B cell (primary cell): ENCODE data around the gene SPANXD. TPM values are rescaled to one million over a fixed set of nuclear protein-coding genes. Genes with fewer than 3 reads are reported as not detected.

ENCODE experiments used
- ATAC-seq: fragments of 200-7000 bp; cut with Tn5 transposase; one replicate; pipeline ENCODE4 v1.10.0; 2021; ENCODE audit warnings: low read depth, mild to moderate bottlenecking, moderate number of reproducible peaks, moderate library complexity
- CTCF ChIA-PET: fragments of 350-600 bp; sonication (Branson Sonifier 250); formaldehyde crosslinking; loops from one replicate; lab custom pipeline; 2021; ENCODE audit warnings: antibody characterized with exemption, inconsistent platforms; lab: Charles Lee
- POLR2A ChIA-PET: fragments of 350-600 bp; sonication (Branson Sonifier 250); formaldehyde crosslinking; loops from one replicate; lab custom pipeline; 2021; ENCODE audit warnings: antibody characterized with exemption; lab: Charles Lee
- DNase-seq: peaks from one replicate; pipeline ENCODE4 v3.0.0; 2013
- H2AFZ ChIP-seq: 2 replicates; pipeline ENCODE4 v1.6.1; 2012; ENCODE audit warnings: mild to moderate bottlenecking, low read depth, low read length; ENCODE audit not compliant: insufficient read depth, poor library complexity, severe bottlenecking
- H3K27ac ChIP-seq, 2 donors: 1 replicate in 1 of 2; 2 replicates in 1 of 2; pipeline ENCODE4 v1.5.1; 2012 to 2013; ENCODE audit warnings: low read length in 2 of 2, mild to moderate bottlenecking in 2 of 2, moderate library complexity in 1 of 2
- H3K27me3 ChIP-seq, 4 experiments: fragments of 200-600 bp in 1 of 4; sonication (generic) in 1 of 4; replicated peaks in 1 of 4; 1 replicate in 2 of 4; 2 replicates in 2 of 4; pipeline versions ENCODE4 v1.6.1 to v1.7.0; 2013 to 2016; ENCODE audit warnings: low read length in 3 of 4, mild to moderate bottlenecking in 2 of 4, mixed read lengths in 1 of 4, moderate library complexity in 1 of 4; ENCODE audit not compliant: insufficient read depth in 4 of 4, control insufficient read depth in 3 of 4; ENCODE audit errors: control extremely low read depth in 1 of 4
- H3K36me3 ChIP-seq, 2 experiments: replicated peaks in 1 of 2; 1 replicate in 1 of 2; 2 replicates in 1 of 2; pipeline versions ENCODE4 v1.6.1 to v1.7.1; 2013; ENCODE audit warnings: low read length in 1 of 2; ENCODE audit not compliant: insufficient read depth in 2 of 2, control insufficient read depth in 1 of 2; ENCODE audit errors: control extremely low read depth in 1 of 2, extremely low read depth in 1 of 2
- H3K4me1 ChIP-seq, 2 donors: fragments of 200-600 bp in 1 of 2; sonication (generic) in 1 of 2; 1 replicate in 1 of 2; 2 replicates in 1 of 2; pipeline versions ENCODE4 v1.5.1 to v1.6.1; 2013 to 2017; ENCODE audit warnings: low read length in 2 of 2; ENCODE audit not compliant: control insufficient read depth in 2 of 2, insufficient read depth in 2 of 2
- H3K4me2 ChIP-seq: replicated peaks from 2 replicates; pipeline ENCODE3; 2012; ENCODE audit warnings: mild to moderate bottlenecking, low read depth, low read length; ENCODE audit not compliant: poor library complexity, severe bottlenecking
- H3K4me3 ChIP-seq, 5 experiments: fragments of 200-600 bp in 1 of 5; sonication (generic) in 1 of 5; 1 replicate in 3 of 5; 2 replicates in 2 of 5; pipeline versions ENCODE4 v1.5.1 to v1.7.0; 2011 to 2016; ENCODE audit warnings: low read length in 4 of 5, mild to moderate bottlenecking in 4 of 5, low read depth in 2 of 5, control low read depth in 1 of 5, moderate library complexity in 1 of 5; ENCODE audit not compliant: insufficient read depth in 1 of 5; ENCODE audit errors: control extremely low read depth in 1 of 5, extremely low read depth in 1 of 5
- H3K79me2 ChIP-seq: fragments of 200-600 bp; sonication (generic); one replicate; pipeline ENCODE4 v1.6.0; 2016; ENCODE audit warnings: low read length; ENCODE audit not compliant: control insufficient read depth, insufficient read depth
- H3K9ac ChIP-seq: fragments of 200-600 bp; sonication (generic); 2 replicates; pipeline ENCODE4 v1.6.1; 2017; ENCODE audit warnings: mild to moderate bottlenecking, low read length, moderate library complexity
- H3K9me3 ChIP-seq, 3 donors: one replicate each; pipeline versions ENCODE4 v1.6.1 to v1.7.1; 2013; ENCODE audit warnings: low read length in 2 of 3; ENCODE audit not compliant: control insufficient read depth in 2 of 3, insufficient read depth in 1 of 3; ENCODE audit errors: control extremely low read depth in 1 of 3
- H4K20me1 ChIP-seq: 2 replicates; pipeline ENCODE4 v1.6.0; 2012; ENCODE audit warnings: mild to moderate bottlenecking, low read length; ENCODE audit not compliant: insufficient read depth, control insufficient read depth, poor library complexity, severe bottlenecking
- H3K27ac Mint-ChIP-seq: one replicate; pipeline ENCODE4 v1.8.0; 2021; ENCODE audit warnings: mixed read lengths
- H3K27me3 Mint-ChIP-seq: one replicate; pipeline ENCODE4 v1.8.0; 2021; ENCODE audit warnings: mixed read lengths
- H3K4me1 Mint-ChIP-seq: one replicate; pipeline ENCODE4 v1.8.0; 2021; ENCODE audit warnings: mixed read lengths
- H3K4me3 Mint-ChIP-seq: one replicate; pipeline ENCODE4 v1.8.0; 2021; ENCODE audit warnings: mixed read lengths
- H3K9me3 Mint-ChIP-seq: one replicate; pipeline ENCODE4 v1.8.0; 2022; ENCODE audit warnings: mixed read lengths; ENCODE audit not compliant: insufficient read depth
- EZH2 ChIP-seq: IDR thresholded peaks from 2 replicates; pipeline ENCODE4 v1.6.1; 2012; ENCODE audit warnings: borderline replicate concordance, low read depth, mild to moderate bottlenecking, moderate library complexity, low read length; ENCODE audit not compliant: insufficient read depth, poor library complexity, severe bottlenecking
- WGBS: methylation state at CpG from one replicate; pipeline ENCODE4 v1.1.5; 2013; ENCODE audit warnings: missing lambda C conversion rate; ENCODE audit not compliant: insufficient coverage; 5-methylcytosine and 5-hydroxymethylcytosine counted together
- intact Hi-C: fragments of 100-400 bp; cut with micrococcal nuclease; formaldehyde crosslinking; loops from one replicate; pipeline ENCODE4 v1.10.0; 2022
- polyA plus RNA-seq: library from polyadenylated mRNA; depleted of rRNA; stranded (reverse); fragments of >200 nt; gene quantifications from 2 replicates; pipeline ENCODE4 v1.2.3, GENCODE V29; 2012
- total RNA-seq, 2 donors: library from RNA; stranded (reverse); fragments of 120-200 nt in 1 of 2; gene quantifications; 1 replicate in 1 of 2; 2 replicates in 1 of 2; pipeline versions ENCODE4 v1.2.3 to v1.2.4, GENCODE V29; 2013 to 2022
- TF ChIP-seq, protein P1 (sequence below): fragments of 200-600 bp; IDR thresholded peaks from one replicate; pipeline ENCODE4 v1.8.0; 2022; ENCODE audit warnings: antibody characterized with exemption, mild to moderate bottlenecking

Gene SPANXD
- total and polyA plus RNA-seq, 2 donors (not counting 1 experiment from before 2014, with no cell fraction given), result not detected

DNA sequence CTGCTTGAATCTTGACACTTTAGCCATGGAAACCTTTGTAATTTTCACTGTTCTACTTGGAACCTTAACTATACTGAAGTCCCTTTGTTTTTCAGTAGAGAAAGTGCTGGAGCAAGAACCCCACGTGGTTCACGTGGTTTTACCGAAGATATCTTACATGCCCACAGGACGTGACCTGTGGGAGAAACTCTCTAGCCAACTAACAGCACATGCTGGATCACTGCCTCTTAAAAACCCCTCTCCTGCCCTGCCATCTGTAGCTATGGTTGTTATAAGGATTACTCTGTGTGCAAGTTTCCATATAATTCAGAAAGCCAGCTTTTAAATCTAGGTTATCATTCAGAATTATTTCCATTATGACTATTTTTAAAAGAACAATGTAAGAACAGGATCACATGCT is 30.2 kb downstream of the SPANXD start:
- TF ChIP-seq EZH2, result no peak
- TF ChIP-seq, protein P1, sequence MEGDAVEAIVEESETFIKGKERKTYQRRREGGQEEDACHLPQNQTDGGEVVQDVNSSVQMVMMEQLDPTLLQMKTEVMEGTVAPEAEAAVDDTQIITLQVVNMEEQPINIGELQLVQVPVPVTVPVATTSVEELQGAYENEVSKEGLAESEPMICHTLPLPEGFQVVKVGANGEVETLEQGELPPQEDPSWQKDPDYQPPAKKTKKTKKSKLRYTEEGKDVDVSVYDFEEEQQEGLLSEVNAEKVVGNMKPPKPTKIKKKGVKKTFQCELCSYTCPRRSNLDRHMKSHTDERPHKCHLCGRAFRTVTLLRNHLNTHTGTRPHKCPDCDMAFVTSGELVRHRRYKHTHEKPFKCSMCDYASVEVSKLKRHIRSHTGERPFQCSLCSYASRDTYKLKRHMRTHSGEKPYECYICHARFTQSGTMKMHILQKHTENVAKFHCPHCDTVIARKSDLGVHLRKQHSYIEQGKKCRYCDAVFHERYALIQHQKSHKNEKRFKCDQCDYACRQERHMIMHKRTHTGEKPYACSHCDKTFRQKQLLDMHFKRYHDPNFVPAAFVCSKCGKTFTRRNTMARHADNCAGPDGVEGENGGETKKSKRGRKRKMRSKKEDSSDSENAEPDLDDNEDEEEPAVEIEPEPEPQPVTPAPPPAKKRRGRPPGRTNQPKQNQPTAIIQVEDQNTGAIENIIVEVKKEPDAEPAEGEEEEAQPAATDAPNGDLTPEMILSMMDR, result no peak
- ChIA-PET CTCF (no interaction called here), POLR2A (no interaction called here)
- Histone ChIP-seq H3K9ac (no peak overlapping the region), H3K4me1 (no peaks in the 10 kb centered on the region), H3K4me3 (no peak overlapping the region), H3K9me3 (no peaks in the 10 kb centered on the region), H2AFZ (no peak overlapping the region), H3K27ac (no peak overlapping the region), H3K36me3 (no peaks in the 10 kb centered on the region), H3K4me2 (no peak overlapping the region), H3K79me2 (no peaks in the 10 kb centered on the region), H4K20me1 (no peaks in the 10 kb centered on the region), H3K27me3 (no peaks in the 10 kb centered on the region)
- H3K4me3 Mint-ChIP-seq, result no peak overlapping the region
- WGBS, result no CpG with 5 or more reads among the region's 4 CpGs
- ATAC-seq (no peak), DNase-seq (no peak)
- H3K9me3 Mint-ChIP-seq, result peaks cover 4% of the 10 kb centered on the region
- H3K27me3 Mint-ChIP-seq, result no peaks in the 10 kb centered on the region
- intact Hi-C loops, result no loop called here
- no peak overlapping the region for H3K27ac Mint-ChIP-seq
- no peaks in the 10 kb centered on the region for H3K4me1 Mint-ChIP-seq

DNA sequence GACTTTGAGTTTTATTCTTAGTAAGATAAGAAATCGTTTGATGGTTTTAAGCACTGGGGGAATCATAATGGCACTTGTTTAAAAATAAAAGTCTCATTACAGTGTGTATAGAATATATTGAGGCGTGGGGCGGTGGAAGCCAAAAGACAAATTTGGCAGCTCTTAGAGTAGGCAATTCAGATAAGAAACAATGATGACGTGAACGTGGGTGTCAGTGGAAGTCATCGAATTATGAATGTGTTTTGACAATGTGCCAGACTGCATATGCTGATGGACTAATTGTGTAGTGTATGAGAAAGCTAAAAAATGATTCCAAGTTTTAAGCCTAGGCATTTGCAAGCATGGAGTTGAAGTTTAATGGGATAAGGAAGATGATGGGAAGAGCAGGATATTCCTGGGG is 35.8 kb downstream of the SPANXD start:
- CTCF ChIA-PET, result no interaction called here
- H3K4me2 ChIP-seq, result no peak overlapping the region
- POLR2A ChIA-PET, result no interaction called here
- no peak overlapping the region for H3K4me3 ChIP-seq
- H3K9ac ChIP-seq, result no peak overlapping the region
- Mint-ChIP-seq H3K4me3 (no peak overlapping the region), H3K4me1 (no peaks in the 10 kb centered on the region), H3K27ac (no peak overlapping the region), H3K27me3 (no peaks in the 10 kb centered on the region), H3K9me3 (peaks cover 2% of the 10 kb centered on the region)
- no peaks in the 10 kb centered on the region for H3K27me3 ChIP-seq
- TF ChIP-seq, protein P1, result no peak
- no peak for TF ChIP-seq EZH2
- H3K36me3 ChIP-seq, result no peaks in the 10 kb centered on the region
- H3K9me3 ChIP-seq, result no peaks in the 10 kb centered on the region
- intact Hi-C loops, result no loop called here
- DNase-seq (no peak), ATAC-seq (no peak)
- WGBS, result 97% methylated on average over 5 of the region's 6 CpGs
- no peak overlapping the region for H2AFZ ChIP-seq
- no peaks in the 10 kb centered on the region for H3K79me2 ChIP-seq
- no peaks in the 10 kb centered on the region for H3K4me1 ChIP-seq
- no peak overlapping the region for H3K27ac ChIP-seq
- H4K20me1 ChIP-seq, result no peaks in the 10 kb centered on the region
